ENCODE data around the gene MOSPD3. TPM values are rescaled to one million over a fixed set of nuclear protein-coding genes. Genes with fewer than 3 reads are reported as not detected.
A peak's percentile ranks its signal among the peaks of the same experiment; 100 is the strongest.

MOSPD3 gene
- total and polyA plus RNA-seq, 2 of the 8 experiments (the other 6 are each of a cell fraction or from before 2014, with no cell fraction given) = 20.7 to 21.4 TPM

GRCh38 chr7:100604028-100604975 lies 8.0 kb upstream of the MOSPD3 start (continued):
- TF ChIP-seq POLR2AphosphoS5 (IDR thresholded peaks at IDR 0.05; ENCODE audit: low read depth, low read length) (peak; percentile 81), TAF1 (IDR thresholded peaks at IDR 0.05; ENCODE audit: low read depth, low read length) (peak; percentile 70), E2F6 (IDR thresholded peaks at IDR 0.05) (no peak), MAFK (IDR thresholded peaks at IDR 0.05; ENCODE audit: low read depth, low read length) (no peak), TBP (IDR thresholded peaks at IDR 0.05; ENCODE audit: low read depth, low read length) (peak; percentile 49), PHF8 (conservative IDR thresholded peaks at IDR 0.05; ENCODE audit: low read depth, low read length) (peak; percentile 34; the same call in 1 of the 2 replicates), CREB1 (IDR thresholded peaks at IDR 0.05) (peak; percentile 82), KDM4A (IDR thresholded peaks at IDR 0.05; ENCODE audit: low read depth, low read length, severe bottlenecking) (peak; percentile 78), POLR2A (IDR thresholded peaks at IDR 0.05; ENCODE audit: control extremely low read depth in 1 of 2, low read depth in 2 of 2, low read length in 2 of 2) (peak in 1 of 2 experiments; percentile 88; a peak in 2 of 3 replicates)
- TF ChIP-seq, protein P1, sequence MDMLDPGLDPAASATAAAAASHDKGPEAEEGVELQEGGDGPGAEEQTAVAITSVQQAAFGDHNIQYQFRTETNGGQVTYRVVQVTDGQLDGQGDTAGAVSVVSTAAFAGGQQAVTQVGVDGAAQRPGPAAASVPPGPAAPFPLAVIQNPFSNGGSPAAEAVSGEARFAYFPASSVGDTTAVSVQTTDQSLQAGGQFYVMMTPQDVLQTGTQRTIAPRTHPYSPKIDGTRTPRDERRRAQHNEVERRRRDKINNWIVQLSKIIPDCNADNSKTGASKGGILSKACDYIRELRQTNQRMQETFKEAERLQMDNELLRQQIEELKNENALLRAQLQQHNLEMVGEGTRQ (IDR thresholded peaks at IDR 0.05; ENCODE audit: low read length) = no peak
